ENCODE measurements around the gene KCNAB2.

Gene KCNAB2

DNA sequence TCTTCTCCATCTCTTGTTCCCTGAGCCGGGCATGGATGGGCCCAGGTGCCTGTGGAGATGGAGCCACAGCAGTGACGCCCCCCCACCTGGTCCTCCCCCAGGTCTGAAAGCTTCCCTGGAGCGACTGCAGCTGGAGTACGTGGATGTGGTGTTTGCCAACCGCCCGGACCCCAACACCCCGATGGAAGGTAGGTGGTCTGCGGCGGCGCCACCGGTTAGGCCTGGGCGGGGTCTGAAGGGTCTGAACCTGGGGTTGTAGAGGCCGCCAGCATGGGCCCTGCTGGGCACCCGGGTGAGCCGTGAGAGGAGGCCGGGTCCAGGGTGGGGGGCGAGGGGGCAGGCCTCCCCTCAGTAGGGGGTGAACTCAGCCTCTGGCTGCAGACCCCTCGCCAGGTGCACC is 44.6 kb downstream of the KCNAB2 start:
- CTCF ChIA-PET = no interaction called here
- TF ChIP-seq, protein P1, sequence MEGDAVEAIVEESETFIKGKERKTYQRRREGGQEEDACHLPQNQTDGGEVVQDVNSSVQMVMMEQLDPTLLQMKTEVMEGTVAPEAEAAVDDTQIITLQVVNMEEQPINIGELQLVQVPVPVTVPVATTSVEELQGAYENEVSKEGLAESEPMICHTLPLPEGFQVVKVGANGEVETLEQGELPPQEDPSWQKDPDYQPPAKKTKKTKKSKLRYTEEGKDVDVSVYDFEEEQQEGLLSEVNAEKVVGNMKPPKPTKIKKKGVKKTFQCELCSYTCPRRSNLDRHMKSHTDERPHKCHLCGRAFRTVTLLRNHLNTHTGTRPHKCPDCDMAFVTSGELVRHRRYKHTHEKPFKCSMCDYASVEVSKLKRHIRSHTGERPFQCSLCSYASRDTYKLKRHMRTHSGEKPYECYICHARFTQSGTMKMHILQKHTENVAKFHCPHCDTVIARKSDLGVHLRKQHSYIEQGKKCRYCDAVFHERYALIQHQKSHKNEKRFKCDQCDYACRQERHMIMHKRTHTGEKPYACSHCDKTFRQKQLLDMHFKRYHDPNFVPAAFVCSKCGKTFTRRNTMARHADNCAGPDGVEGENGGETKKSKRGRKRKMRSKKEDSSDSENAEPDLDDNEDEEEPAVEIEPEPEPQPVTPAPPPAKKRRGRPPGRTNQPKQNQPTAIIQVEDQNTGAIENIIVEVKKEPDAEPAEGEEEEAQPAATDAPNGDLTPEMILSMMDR (IDR thresholded peaks at IDR 0.05; ENCODE audit: insufficient read depth, low read length, missing control alignments) = no peak
- no peak for DNase-seq (ENCODE audit: low read depth, low spot score)
- H3K4me3 ChIP-seq (ENCODE audit: low read depth, low read length) = no peak overlapping the region
- POLR2A ChIA-PET = no interaction called here

DNA sequence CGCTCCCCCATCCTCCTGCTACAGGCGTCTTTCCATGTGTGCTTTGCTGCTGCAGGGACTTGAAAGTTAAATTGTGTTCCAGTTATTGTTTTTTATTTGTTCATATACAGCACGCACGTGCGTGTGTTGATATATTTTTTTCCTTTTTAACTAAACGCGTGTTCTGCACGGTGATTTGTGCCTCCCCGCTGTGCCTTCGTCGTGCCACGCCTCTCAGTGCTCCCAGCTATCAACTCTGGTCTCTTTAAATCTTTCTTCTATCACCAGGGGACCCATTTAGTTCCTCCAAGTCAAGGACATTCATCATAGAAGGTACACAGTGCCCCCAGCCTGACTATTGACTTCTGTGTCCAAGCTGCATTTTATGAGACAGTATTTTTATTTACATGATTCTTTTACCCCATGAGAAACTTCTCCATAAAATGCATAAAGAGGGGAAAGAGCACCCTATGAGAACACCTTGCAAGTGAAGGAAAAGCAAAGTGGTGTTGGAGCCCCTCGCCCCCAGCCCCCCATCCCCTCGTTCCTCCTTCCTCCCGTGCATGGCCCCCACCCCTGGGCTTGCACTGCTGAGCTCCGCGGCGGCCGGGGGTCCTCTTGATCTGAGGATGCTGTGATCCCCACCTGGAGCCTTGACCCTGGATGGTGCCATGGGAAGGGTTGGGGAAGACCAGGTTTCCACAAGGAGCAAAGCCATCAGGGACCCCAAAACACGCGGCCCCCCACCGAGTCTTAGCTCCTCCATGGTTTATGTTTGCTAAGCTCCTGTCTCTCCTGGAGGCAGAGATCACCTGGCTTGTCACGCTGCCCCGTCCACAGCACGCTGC is 45.5 kb downstream of the KCNAB2 start:
- POLR2A ChIA-PET = no interaction called here
- CTCF ChIA-PET = interaction anchor here (1.3 kb wide), 1 partner anchor 18 kb away, joined by 3 read pairs; no protein-coding TSS in a partner anchor
- TF ChIP-seq, protein P1 (IDR thresholded peaks at IDR 0.05; ENCODE audit: insufficient read depth, low read length, missing control alignments) = no peak
- DNase-seq (ENCODE audit: low read depth, low spot score) = no peak
- H3K4me3 ChIP-seq (ENCODE audit: low read depth, low read length) = no peak overlapping the region

DNA sequence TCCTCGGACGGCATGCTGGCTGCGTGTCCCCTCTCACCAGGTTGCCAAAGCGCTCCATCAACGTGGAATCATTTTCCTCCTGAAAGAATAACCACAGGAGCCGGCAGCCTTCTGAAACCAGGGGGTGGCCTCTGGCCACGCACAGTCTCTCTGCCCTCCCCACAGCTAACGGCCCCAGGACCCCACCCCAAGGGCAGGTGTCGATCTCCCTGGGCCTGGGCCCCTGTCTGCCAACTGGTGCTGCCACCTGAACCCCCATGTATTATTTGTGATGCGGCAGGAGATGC is 46.1 kb downstream of the KCNAB2 start:
- no peak overlapping the region for H3K4me3 ChIP-seq (ENCODE audit: low read depth, low read length)
- DNase-seq (ENCODE audit: low read depth, low spot score) = no peak
- TF ChIP-seq, protein P1 (IDR thresholded peaks at IDR 0.05; ENCODE audit: insufficient read depth, low read length, missing control alignments) = no peak
- ChIA-PET POLR2A (no interaction called here), CTCF (interaction anchor here (1.3 kb wide), 1 partner anchor 18 kb away, joined by 3 read pairs; no protein-coding TSS in a partner anchor)

DNA sequence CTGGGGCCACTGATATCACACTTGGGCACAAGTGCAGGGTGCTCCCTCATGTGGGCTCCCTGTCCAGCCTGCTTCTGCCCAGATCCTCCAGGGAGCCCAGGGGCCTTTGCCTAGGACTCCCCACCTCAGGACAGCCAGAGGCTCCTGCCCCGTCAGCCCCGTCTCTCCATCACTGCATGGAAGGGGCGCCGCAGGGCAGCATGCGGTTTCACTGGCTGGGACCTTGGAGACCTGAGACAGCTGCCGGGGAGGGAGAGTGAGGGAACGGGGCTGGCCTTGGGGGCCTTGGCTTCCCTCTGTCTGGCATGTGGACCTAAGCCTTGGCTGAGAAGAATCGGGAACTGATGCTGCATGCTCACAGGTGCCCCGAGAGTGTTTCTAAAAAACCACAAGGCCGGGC is 46.5 kb downstream of the KCNAB2 start:
- no peak for DNase-seq (ENCODE audit: low read depth, low spot score)
- H3K4me3 ChIP-seq (ENCODE audit: low read depth, low read length) = no peak overlapping the region
- ChIA-PET POLR2A (no interaction called here), CTCF (no interaction called here)
- TF ChIP-seq, protein P1 (IDR thresholded peaks at IDR 0.05; ENCODE audit: insufficient read depth, low read length, missing control alignments) = no peak

DNA sequence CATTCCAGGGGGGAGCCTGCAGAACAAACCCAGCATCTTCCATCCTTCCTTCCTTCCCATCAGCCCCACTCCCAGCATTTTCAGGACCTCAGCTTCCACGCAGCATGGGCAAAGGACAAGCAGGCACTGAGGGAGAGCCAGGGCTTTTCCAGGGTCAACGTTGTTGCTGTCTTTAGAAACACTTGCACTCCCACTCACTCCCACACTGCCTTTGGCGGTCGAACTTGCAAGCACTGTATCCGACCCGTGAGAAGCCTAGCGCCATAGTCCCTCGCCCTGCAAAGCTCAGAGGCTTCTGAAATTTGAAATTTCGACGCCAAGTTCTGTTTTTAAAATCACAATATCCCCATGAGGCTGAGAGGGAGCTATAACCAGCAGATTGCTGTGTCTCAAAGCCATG is 47.4 kb downstream of the KCNAB2 start:
- TF ChIP-seq, protein P1 (IDR thresholded peaks at IDR 0.05; ENCODE audit: insufficient read depth, low read length, missing control alignments) = no peak
- H3K4me3 ChIP-seq (ENCODE audit: low read depth, low read length) = no peak overlapping the region
- ChIA-PET POLR2A (no interaction called here), CTCF (no interaction called here)
- no peak for DNase-seq (ENCODE audit: low read depth, low spot score)

DNA sequence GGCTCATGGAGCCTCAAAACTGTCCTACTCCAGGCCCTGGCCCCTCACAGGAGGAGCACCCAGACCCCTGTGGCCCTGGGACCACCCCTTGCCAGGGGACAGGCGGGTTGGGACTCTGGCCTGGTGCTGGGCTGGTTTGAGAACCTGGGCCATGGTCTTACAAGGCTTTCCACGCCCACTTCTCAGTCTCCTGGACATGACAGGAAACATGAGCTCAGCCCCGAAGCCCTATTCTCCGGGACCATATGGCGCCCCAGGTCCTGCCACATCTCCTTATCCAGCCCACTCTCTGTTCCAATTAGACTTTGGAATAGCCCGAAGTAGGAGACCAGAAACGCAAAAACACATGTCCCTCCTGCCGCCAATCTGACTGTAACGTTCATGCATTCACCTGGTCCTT is 47.9 kb downstream of the KCNAB2 start:
- TF ChIP-seq, protein P1 (IDR thresholded peaks at IDR 0.05; ENCODE audit: insufficient read depth, low read length, missing control alignments) = no peak
- POLR2A ChIA-PET = no interaction called here
- DNase-seq (ENCODE audit: low read depth, low spot score) = no peak
- CTCF ChIA-PET = no interaction called here
- H3K4me3 ChIP-seq (ENCODE audit: low read depth, low read length) = no peak overlapping the region

All from AG04449 (cell line).